ENCODE measurements around the gene R3HDM2. TPM values are rescaled to one million over a fixed set of nuclear protein-coding genes. Genes with fewer than 3 reads are reported as not detected.
A peak's percentile ranks its signal among the peaks of the same experiment; 100 is the strongest.
"Not testable (repeated sequence)": the region's sequence is repeated elsewhere in the genome, so short reads cannot be mapped to it uniquely, and the experiment has no call there.

R3HDM2 gene
- total RNA-seq, 2 donors from 2014 or later = 78.9 to 79.1 TPM

DNA sequence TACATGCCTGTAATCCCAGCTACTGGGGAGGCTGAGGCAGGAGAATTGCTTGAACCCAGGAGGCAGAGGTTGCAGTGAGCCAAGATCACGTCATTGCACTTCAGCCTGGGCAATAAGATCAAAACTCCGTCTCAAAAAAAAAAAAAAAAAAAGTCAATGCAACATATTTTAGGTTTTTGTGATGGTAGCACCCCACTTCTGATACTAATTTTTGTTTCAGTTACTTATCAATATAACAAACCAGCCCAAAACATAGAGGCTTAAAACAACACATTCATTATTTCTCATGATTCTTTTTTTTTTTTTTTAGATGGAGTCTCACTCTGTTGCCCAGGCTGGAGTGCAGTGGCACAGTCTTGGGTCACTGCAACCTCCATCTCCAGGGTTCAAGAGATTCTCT lies 10.6 kb upstream of the R3HDM2 start:
- DNase-seq, H3K27ac Mint-ChIP-seq: not testable (repeated sequence)

DNA sequence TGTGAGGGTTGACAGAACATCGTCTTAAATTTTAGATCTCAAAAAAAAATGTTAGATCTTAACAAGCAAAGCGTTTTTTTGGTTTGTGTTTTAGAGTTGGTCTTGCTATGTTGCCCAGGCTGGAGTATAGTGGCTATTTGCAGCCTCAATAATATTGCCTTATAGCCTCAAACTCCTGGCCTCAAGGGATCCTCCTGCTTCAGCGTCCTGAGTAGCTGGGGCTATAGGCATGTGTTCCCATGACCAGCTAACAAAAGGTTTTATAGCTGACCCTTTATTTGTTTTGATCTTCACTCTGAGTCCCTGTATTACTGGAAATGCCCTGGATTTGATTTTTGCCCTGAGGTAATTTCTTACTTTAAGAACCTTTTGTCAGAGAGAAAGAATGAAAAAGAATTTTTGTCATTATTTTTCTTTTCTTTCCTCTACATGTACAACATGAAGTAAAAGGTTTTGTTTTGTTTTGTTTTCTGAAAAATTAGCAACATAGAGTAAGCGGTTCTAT lies 9.0 kb upstream of the R3HDM2 start:
- Mint-ChIP-seq H3K4me1 (ENCODE audit: low read depth) (peaks cover 7% of the 10 kb centered on the region), H3K36me3 (ENCODE audit: insufficient read depth in 2 of 2) (peaks cover 2 to 9% of the 10 kb centered on the region in 2 donors), H3K27ac (no peak overlapping the region), H3K27me3 (ENCODE audit: low read depth) (peaks cover 7% of the 10 kb centered on the region), H3K9me3 (peaks cover 2 to 5% of the 10 kb centered on the region in 2 donors), H3K4me3 (no peak overlapping the region)
- ATAC-seq (replicated peaks in 1 of 2) (no peak), DNase-seq (no peak)

More for the DNA sequence above, 10.6 kb upstream of the R3HDM2 start:
- not testable (repeated sequence) for H3K27me3 Mint-ChIP-seq (ENCODE audit: low read depth); H3K4me1 Mint-ChIP-seq (ENCODE audit: low read depth); H3K36me3 Mint-ChIP-seq (ENCODE audit: insufficient read depth in 2 of 2); H3K9me3 Mint-ChIP-seq; H3K4me3 Mint-ChIP-seq; ATAC-seq (replicated peaks in 1 of 2)

- peaks cover 2 to 5% of the 10 kb centered on the region in 2 donors for H3K9me3 Mint-ChIP-seq
- H3K27ac Mint-ChIP-seq = no peak overlapping the region
- peaks cover 2 to 9% of the 10 kb centered on the region in 2 donors for H3K36me3 Mint-ChIP-seq (ENCODE audit: insufficient read depth in 2 of 2)
- H3K4me3 Mint-ChIP-seq = no peak overlapping the region
- ATAC-seq (replicated peaks in 1 of 2) (no peak), DNase-seq (no peak)
- peaks cover 7% of the 10 kb centered on the region for H3K27me3 Mint-ChIP-seq (ENCODE audit: low read depth)
- H3K4me1 Mint-ChIP-seq (ENCODE audit: low read depth) = peaks cover 7% of the 10 kb centered on the region
Observed at GRCh38 chr12:57438400-57438799, 7.6 kb upstream of the R3HDM2 start.

DNA sequence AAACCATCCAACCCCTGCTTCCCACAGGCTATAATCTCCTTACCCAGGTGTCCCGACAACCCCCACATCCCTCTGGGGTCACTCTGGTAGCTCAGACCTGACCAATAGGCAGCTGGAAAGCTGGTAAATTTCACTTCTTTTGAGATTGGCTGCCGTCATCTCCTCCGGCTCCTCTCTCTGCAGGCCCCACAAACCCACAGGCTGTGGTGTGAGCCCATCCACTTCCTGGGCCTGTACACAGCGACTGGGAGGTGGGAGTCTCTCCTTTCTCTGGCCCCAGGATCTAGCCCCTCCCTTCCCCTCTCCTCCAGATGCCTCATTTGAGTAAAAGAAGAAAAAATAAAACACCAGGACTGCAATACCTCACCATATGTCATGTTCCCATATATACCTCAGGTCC lies 4.5 kb upstream of the R3HDM2 start:
- no peak for DNase-seq
- ATAC-seq (replicated peaks in 1 of 2) = peak in 1 of 2 donors; percentile 14
- Mint-ChIP-seq H3K9me3 (no peaks in the 10 kb centered on the region), H3K4me3 (peak overlapping the region; percentile 52 to 70), H3K4me1 (ENCODE audit: low read depth) (peaks cover 22% of the 10 kb centered on the region), H3K27ac (peak overlapping the region; percentile 61), H3K36me3 (ENCODE audit: insufficient read depth in 2 of 2) (no peaks in the 10 kb centered on the region), H3K27me3 (ENCODE audit: low read depth) (no peaks in the 10 kb centered on the region)

- no peaks in the 10 kb centered on the region for H3K27me3 Mint-ChIP-seq (ENCODE audit: low read depth)
- DNase-seq = no peak
- H3K36me3 Mint-ChIP-seq (ENCODE audit: insufficient read depth in 2 of 2) = no peaks in the 10 kb centered on the region
- H3K9me3 Mint-ChIP-seq = no peaks in the 10 kb centered on the region
- peaks cover 27% of the 10 kb centered on the region for H3K4me1 Mint-ChIP-seq (ENCODE audit: low read depth)
- ATAC-seq (replicated peaks in 1 of 2) = no peak
- peak within 1 kb of the TSS; percentile 61 for H3K27ac Mint-ChIP-seq
- H3K4me3 Mint-ChIP-seq = peak within 1 kb of the TSS; percentile 52 to 70
Observed at GRCh38 chr12:57434517-57435223, 3.8 kb upstream of the R3HDM2 start, which contains the start of gene INHBC. INHBC (plus strand) TSS chr12:57434784; CDS start chr12:57434887, 103 bp downstream.

DNA sequence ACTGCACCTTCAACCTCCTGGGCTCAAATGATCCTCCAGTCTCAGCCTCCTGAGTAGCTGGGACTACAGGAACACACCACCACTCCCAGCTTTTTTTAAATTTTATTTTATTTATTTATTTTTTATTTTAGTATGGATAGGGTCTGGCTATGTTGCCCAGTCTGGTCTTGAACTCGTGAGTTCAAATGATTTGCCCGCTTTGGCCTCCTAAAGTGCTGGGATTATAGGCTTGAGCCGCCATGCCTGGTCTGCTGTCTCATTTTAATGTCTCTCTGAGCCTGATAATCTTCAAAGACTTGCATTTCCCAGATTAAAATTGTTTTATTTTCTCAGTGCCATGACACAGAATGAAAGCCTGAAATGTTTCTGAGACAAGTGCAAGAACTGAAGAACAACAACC lies 2.5 kb upstream of the R3HDM2 start:
- Mint-ChIP-seq H3K9me3 (no peaks in the 10 kb centered on the region), H3K4me3 (no peak overlapping the region), H3K27ac (no peak overlapping the region), H3K4me1 (ENCODE audit: low read depth) (peaks cover 34% of the 10 kb centered on the region), H3K27me3 (ENCODE audit: low read depth) (no peaks in the 10 kb centered on the region), H3K36me3 (ENCODE audit: insufficient read depth in 2 of 2) (no peaks in the 10 kb centered on the region)
- ATAC-seq (replicated peaks in 1 of 2) (no peak), DNase-seq (no peak)

GRCh38 chr12:57431654-57432188 lies 878 bp upstream of the R3HDM2 start:
- no peaks in the 10 kb centered on the region for H3K9me3 Mint-ChIP-seq
- H3K4me1 Mint-ChIP-seq (ENCODE audit: low read depth) = peaks cover 43% of the 10 kb centered on the region
- ATAC-seq (replicated peaks in 1 of 2) (no peak), DNase-seq (no peak)
- H3K27me3 Mint-ChIP-seq (ENCODE audit: low read depth) = no peaks in the 10 kb centered on the region
- H3K4me3 Mint-ChIP-seq = peak overlapping the region; percentile 94 to 97
- peak overlapping the region; percentile 99 for H3K27ac Mint-ChIP-seq
- H3K36me3 Mint-ChIP-seq (ENCODE audit: insufficient read depth in 2 of 2) = no peaks in the 10 kb centered on the region

GRCh38 chr12:57430112-57430930 lies 522 bp downstream of the R3HDM2 start:
- Mint-ChIP-seq H3K9me3 (no peaks in the 10 kb centered on the region), H3K4me1 (ENCODE audit: low read depth) (peaks cover 39% of the 10 kb centered on the region), H3K27me3 (ENCODE audit: low read depth) (no peaks in the 10 kb centered on the region), H3K36me3 (ENCODE audit: insufficient read depth in 2 of 2) (peaks cover 0 to 2% of the 10 kb centered on the region in 2 donors), H3K4me3 (peak overlapping the region; percentile 94 to 97), H3K27ac (peak overlapping the region; percentile 99)
- ATAC-seq (replicated peaks in 1 of 2) (peak; percentile 74 to 80), DNase-seq (peak; percentile 72 to 74)

DNA sequence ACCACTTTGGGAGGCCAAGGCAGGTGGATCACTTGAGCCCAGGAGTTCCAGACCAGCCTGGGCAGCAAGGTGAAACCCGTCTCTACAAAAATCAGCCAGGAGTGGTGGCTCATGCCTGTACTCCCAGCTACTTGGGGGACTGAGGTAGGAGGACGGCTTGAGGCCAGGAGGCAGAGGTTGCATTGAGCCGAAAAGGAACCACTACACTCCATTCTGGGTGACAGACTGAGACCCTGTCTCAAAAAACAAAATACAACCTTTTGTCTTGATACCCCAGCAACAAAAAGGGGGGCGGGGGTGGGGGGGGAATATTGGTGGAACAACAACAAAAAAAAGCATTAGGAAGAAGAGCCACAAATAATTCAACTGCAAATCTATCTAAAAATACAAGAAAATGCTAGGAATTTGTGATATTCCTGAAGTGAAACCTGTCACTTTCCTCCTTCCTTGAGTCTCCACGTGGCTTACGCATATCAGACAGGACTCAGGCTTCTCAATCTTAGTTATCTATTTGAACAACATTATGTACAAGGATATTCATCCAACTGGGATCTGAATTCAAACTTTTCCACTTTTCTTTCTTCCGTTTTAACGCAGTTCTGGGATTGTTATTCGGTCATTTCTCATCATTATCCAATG lies 1.3 kb downstream of the R3HDM2 start:
- H3K36me3 Mint-ChIP-seq (ENCODE audit: insufficient read depth in 2 of 2) = peaks cover 0 to 2% of the 10 kb centered on the region in 2 donors
- H3K27ac Mint-ChIP-seq = peak overlapping the region; percentile 98
- H3K9me3 Mint-ChIP-seq = no peaks in the 10 kb centered on the region
- peaks cover 36% of the 10 kb centered on the region for H3K4me1 Mint-ChIP-seq (ENCODE audit: low read depth)
- H3K27me3 Mint-ChIP-seq (ENCODE audit: low read depth) = no peaks in the 10 kb centered on the region
- DNase-seq = no peak
- peak overlapping the region; percentile 88 to 89 for H3K4me3 Mint-ChIP-seq
- ATAC-seq (replicated peaks in 1 of 2) = no peak

- DNase-seq (no peak), ATAC-seq (replicated peaks in 1 of 2) (no peak)
- peaks cover 0 to 4% of the 10 kb centered on the region in 2 donors for H3K36me3 Mint-ChIP-seq (ENCODE audit: insufficient read depth in 2 of 2)
- H3K4me3 Mint-ChIP-seq = peak overlapping the region; percentile 85 to 89
- peaks cover 36% of the 10 kb centered on the region for H3K4me1 Mint-ChIP-seq (ENCODE audit: low read depth)
- H3K27ac Mint-ChIP-seq = peak overlapping the region; percentile 98
- H3K9me3 Mint-ChIP-seq = no peaks in the 10 kb centered on the region
- H3K27me3 Mint-ChIP-seq (ENCODE audit: low read depth) = no peaks in the 10 kb centered on the region
Observed at GRCh38 chr12:57428965-57429364, 1.9 kb downstream of the R3HDM2 start.

DNA sequence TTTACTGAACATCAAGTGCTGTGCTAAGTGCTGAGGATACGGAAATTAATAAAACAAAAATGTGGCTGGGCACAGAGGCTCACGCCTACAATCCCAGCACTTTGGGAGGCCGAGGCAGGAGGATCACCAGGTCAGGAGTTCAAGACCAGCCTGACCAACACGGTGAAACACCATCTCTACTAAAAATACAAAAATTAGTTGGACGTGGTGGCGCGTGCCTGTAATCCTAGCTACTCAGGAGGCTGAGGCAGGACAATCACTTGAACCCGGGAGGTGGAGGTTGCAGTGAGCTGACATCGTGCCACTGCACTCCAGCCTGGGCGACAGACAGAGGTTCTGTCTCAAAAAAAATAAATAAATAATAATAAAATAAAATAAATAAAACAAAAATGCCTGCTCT lies 3.9 kb downstream of the R3HDM2 start:
- not testable (repeated sequence) for DNase-seq; H3K27me3 Mint-ChIP-seq (ENCODE audit: low read depth); H3K9me3 Mint-ChIP-seq; ATAC-seq (replicated peaks in 1 of 2); H3K27ac Mint-ChIP-seq; H3K36me3 Mint-ChIP-seq (ENCODE audit: insufficient read depth in 2 of 2); H3K4me3 Mint-ChIP-seq
- peaks cover 37% of the 10 kb centered on the region for H3K4me1 Mint-ChIP-seq (ENCODE audit: low read depth)

DNA sequence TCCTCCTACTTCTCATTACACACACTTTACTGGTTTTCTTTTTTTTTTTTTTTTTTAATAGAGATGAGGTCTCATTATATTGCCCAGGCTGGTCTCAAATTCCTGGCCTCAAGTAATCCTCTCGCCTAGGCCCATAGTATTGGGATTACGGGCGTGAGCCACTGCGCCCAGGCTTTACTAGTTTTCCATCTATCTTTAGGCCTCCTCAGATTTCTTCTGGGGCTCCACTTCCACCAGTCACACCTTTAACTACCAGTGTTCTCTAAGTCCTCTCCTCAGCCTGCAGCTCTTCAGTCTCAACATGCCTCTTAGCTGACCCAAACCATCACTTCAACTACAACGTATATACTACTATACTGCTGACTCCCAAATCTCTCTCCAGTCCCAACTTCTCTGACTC lies 10.4 kb downstream of the R3HDM2 start:
- Mint-ChIP-seq H3K27me3 (ENCODE audit: low read depth) (no peaks in the 10 kb centered on the region), H3K4me3 (no peak overlapping the region), H3K36me3 (ENCODE audit: insufficient read depth in 2 of 2) (peaks cover 4 to 12% of the 10 kb centered on the region in 2 donors), H3K4me1 (ENCODE audit: low read depth) (peaks cover 12% of the 10 kb centered on the region), H3K27ac (no peak overlapping the region), H3K9me3 (no peaks in the 10 kb centered on the region)
- ATAC-seq (replicated peaks in 1 of 2) = no peak
- DNase-seq = no peak

Data from activated T-cell treated with anti-CD3 and anti-CD28 coated beads, Interleukin-2, amount 50 U/mL, for 72 hours (primary cell).